Cortex of kidney (tissue), 1 donor: ENCODE measurements around the gene PEF1.

Experiments
- DNase-seq: peaks from one replicate; lab custom pipeline; 2025; lab: John Stamatoyannopoulos, UW

The PEF1 gene

DNA sequence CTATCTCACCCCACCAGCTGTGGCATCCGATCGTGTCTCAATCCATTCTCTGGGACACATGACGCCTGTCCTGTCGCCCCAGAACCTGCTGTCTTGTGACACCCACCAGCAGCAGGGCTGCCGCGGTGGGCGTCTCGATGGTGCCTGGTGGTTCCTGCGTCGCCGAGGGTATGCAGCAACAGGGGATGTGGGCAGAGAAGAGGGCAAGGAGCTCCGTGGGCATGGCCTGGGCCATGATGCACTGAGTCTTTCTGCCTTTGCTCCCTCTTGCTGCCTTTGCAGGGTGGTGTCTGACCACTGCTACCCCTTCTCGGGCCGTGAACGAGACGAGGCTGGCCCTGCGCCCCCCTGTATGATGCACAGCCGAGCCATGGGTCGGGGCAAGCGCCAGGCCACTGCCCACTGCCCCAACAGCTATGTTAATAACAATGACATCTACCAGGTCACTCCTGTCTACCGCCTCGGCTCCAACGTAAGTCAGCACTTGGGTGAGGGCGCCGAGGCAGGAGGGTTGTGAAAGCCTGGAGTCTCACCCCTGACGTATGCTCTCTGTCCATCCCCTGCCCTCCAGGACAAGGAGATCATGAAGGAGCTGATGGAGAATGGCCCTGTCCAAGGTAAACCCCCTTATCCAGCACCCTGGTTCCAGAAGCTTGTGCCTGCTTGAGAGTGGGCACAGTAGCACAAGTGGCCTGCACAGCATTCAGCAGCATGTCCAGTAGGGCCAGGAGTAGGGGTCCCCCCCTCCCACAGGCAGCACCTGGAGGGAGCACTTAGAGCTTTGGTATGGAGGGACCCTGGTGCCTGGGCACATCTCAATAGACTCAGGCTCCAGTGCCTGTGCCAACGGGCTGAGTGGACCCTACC lies 59.6 kb downstream of the PEF1 start:
- no peak for DNase-seq

GRCh38 chr1:31583995-31584868 lies 60.4 kb downstream of the PEF1 start:
- no peak for DNase-seq

DNA sequence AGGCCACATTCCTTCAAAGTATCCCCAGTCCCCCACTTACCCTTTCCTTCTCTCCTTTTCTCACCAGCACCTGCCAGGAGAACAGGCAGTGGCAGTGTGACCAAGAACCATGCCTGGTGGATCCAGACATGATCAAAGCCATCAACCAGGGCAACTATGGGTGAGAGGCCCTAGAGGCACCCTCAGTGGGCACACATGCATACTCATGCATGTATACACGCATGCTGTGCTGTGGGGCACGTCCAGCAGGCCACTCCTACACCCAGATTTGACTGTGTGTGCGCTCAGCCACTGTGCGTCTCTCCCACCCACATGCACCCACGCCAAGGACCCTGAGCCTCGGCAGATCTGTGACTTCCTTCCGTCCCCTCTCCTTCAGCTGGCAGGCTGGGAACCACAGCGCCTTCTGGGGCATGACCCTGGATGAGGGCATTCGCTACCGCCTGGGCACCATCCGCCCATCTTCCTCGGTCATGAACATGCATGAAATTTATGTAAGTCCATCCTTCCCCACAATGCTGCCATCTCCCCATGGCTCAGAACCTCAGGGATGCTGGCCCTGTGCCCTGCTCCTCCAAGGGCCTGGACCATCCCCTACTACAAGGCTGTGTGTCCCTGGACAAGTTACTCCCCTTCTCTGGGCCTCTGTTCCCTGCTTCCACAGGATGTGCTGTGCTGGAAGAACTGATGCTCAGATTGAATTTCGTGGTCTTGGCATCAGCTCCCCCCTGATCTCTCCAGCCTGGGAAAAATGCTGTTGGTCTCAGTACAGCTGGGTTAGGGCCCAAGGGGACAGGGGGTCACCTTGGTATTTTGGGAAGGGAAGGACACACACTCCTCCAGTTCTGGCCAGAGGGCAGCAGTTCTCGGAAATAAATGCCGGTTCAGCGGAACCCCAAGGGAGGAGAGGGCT lies 61.3 kb downstream of the PEF1 start:
- no peak for DNase-seq

DNA sequence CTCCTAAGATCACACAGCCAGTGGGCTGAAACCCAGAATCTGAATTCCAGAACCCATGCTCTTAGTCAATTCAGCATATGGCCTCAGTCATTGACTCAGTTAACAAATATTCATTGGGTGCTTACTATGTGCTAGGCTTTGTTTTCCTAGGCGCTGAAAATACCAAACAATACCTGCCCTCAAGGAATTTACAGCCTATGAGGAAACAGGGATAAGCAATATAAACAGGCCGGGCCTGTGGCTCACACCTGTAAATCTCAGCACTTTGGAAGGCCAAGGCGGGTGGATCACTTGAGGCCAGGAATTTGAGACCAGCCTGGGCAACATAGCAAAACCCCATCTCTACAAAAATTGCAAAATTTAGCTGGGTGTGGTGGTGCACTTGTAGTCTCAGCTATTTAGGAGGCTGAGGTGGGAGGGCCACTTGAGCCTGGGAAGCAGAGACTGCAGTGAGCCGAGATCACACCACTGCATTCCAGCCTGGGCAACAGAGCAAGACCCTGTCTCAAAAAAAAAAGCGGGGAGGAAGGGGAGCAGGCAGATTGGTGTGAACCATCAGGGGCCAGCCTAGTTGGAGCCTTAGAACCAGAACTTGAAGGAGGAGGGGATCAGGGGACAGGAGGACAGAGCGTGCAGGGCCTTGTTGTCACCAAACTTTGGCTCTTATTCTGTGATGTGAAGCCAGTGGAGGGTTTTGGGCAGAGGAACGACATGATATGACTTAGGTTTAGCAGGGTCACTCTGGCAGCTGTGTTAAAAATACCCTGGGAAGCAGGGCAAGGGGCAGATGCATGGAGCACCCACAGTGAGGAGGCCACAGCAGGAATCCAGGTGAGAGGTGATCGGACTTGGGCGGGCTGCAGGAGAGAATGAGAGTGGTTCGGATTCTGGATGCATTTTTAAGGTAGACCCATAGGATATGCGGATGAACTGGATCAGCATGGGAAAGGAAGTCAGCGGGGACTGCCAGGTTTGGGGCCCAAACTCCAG lies 62.6 kb downstream of the PEF1 start:
- no peak for DNase-seq

DNA sequence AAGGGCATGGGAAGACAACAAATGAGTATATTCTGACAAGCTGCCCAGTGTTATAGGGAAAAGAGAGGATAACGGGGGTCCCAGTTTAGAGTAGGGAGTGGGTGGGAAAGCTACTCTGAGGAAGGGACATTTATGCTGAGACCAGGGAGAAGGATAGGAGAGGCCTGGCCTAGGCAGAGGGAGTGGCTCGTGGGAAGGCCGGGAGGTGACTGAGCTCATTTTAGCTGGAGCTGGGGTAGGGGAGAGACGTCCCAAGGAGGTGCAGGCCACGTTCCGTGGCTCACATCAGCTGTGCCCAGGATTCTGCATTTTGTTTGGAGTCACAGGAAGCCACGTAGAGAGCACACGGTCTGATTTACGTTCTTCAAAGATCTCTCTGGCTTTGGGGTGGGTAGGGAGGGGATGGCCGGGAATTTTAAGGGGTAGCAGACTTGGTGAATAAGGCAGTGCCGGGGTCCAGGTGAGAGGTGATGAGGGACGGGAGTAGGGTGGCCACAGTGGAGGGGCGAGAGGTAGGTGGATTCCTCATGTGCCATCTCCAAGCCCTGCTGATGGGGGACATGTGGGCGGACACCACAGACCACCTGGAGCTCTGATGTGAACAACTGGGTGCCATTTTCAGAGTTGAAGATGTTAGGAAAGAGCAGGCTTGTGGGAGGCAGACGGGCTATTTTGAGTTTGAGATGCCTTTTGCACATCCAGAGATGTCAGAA lies 63.6 kb downstream of the PEF1 start:
- no peak for DNase-seq

DNA sequence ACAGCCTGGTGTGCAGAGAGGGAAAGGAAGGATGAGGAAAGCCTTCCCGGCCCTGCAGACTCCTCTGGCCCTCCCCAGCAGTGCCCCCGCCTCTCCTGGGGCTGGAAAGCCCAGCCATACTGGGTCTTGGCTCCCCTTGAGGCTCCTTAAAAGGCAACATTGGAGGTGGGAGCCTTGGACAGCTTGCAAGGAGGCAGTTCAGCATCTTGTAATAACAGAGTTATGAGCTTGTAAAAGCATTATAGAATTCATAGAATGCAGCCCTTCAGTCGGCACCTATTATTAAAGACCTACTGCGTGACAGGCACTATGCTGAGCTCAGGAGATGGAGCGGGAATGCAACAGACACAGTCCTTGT lies 64.2 kb downstream of the PEF1 start:
- DNase-seq: no peak
